Peyer's patch (tissue), 4 donors: ENCODE measurements around the gene STAC. TPM values are rescaled to one million over a fixed set of nuclear protein-coding genes. Genes with fewer than 3 reads are reported as not detected.

Experiments
- DNase-seq, 3 donors: peaks; one replicate each; pipeline ENCODE4 v3.0.0-alpha.2; 2017 to 2019
- H3K27ac ChIP-seq, 4 donors: fragments of 200-600 bp; sonication (generic); one replicate each; pipeline ENCODE4 v1.5.1; 2016 to 2019
- H3K27me3 ChIP-seq, 2 donors: fragments of 200-600 bp; sonication (generic); one replicate each; pipeline ENCODE4 v1.5.1; 2019
- H3K36me3 ChIP-seq, 3 donors: fragments of 200-600 bp; sonication (generic); one replicate each; pipeline ENCODE4 v1.5.1; 2016 to 2019
- H3K4me1 ChIP-seq, 4 donors: fragments of 200-600 bp; sonication (generic); one replicate each; pipeline ENCODE4 v1.5.1; 2016 to 2019
- H3K4me3 ChIP-seq, 4 donors: fragments of 200-600 bp; sonication (generic); 1 replicate in 3 of 4; 2 replicates in 1 of 4; pipeline ENCODE4 v1.5.1; 2016 to 2019; ENCODE audit warnings: mild to moderate bottlenecking in 1 of 4
- H3K9me3 ChIP-seq, 4 donors: fragments of 200-600 bp; sonication (generic); one replicate each; pipeline ENCODE4 v1.5.1; 2016 to 2019; ENCODE audit warnings: mild to moderate bottlenecking in 1 of 4
- CTCF ChIP-seq, 6 experiments: fragments of 450-650 bp in 4 of 6; fragments of 200-600 bp in 2 of 6; sonication (generic) in 1 of 6; IDR thresholded peaks; one replicate each; pipeline ENCODE4 v1.5.1; 2017 to 2019; ENCODE audit warnings: antibody characterized with exemption in 6 of 6, mild to moderate bottlenecking in 3 of 6, moderate library complexity in 1 of 6
- POLR2A ChIP-seq, 2 donors: fragments of 450-650 bp; IDR thresholded peaks; one replicate each; pipeline ENCODE4 v1.5.1; 2017; ENCODE audit warnings: antibody characterized with exemption in 2 of 2, mild to moderate bottlenecking in 2 of 2, moderate library complexity in 2 of 2
- total RNA-seq, 4 donors: library from RNA; depleted of rRNA; stranded (reverse); fragments of >200 nt; gene quantifications; one replicate each; pipeline ENCODE4 v1.1.0, GENCODE V29; 2016

STAC gene
- total RNA-seq, 4 donors from 2014 or later: not detected

- Histone ChIP-seq H3K27me3 (no peaks in the 10 kb centered on the region), H3K36me3 (no peaks in the 10 kb centered on the region), H3K9me3 (no peaks in the 10 kb centered on the region), H3K4me3 (no peak overlapping the region), H3K4me1 (no peaks in the 10 kb centered on the region), H3K27ac (no peak overlapping the region)
- no peak for TF ChIP-seq POLR2A (IDR thresholded peaks at IDR 0.05)
- no peak for TF ChIP-seq CTCF (IDR thresholded peaks at IDR 0.05)
- DNase-seq: no peak
These were observed 144.3 kb downstream of the STAC start for GRCh38 chr3:36524560-36524959.

- H3K27ac ChIP-seq: no peak overlapping the region
- H3K27me3 ChIP-seq: no peaks in the 10 kb centered on the region
- TF ChIP-seq CTCF (IDR thresholded peaks at IDR 0.05) (no peak), POLR2A (IDR thresholded peaks at IDR 0.05) (no peak)
- H3K4me1 ChIP-seq: no peaks in the 10 kb centered on the region
- no peaks in the 10 kb centered on the region for H3K36me3 ChIP-seq
- no peak overlapping the region for H3K4me3 ChIP-seq
- H3K9me3 ChIP-seq: no peaks in the 10 kb centered on the region
- no peak for DNase-seq
These were observed 145.0 kb downstream of the STAC start for GRCh38 chr3:36525115-36525801.

GRCh38 chr3:36538136-36538749 lies 157.9 kb downstream of the STAC start:
- H3K27ac ChIP-seq: no peak overlapping the region
- DNase-seq: no peak
- H3K9me3 ChIP-seq: no peaks in the 10 kb centered on the region
- TF ChIP-seq POLR2A (IDR thresholded peaks at IDR 0.05) (no peak), CTCF (IDR thresholded peaks at IDR 0.05) (no peak)
- no peaks in the 10 kb centered on the region for H3K27me3 ChIP-seq
- no peak overlapping the region for H3K4me3 ChIP-seq
- H3K4me1 ChIP-seq: no peaks in the 10 kb centered on the region
- H3K36me3 ChIP-seq: no peaks in the 10 kb centered on the region

GRCh38 chr3:36540888-36541518 lies 160.7 kb downstream of the STAC start:
- DNase-seq: no peak
- Histone ChIP-seq H3K4me3 (no peak overlapping the region), H3K27ac (no peak overlapping the region), H3K4me1 (no peaks in the 10 kb centered on the region), H3K36me3 (no peaks in the 10 kb centered on the region), H3K27me3 (no peaks in the 10 kb centered on the region), H3K9me3 (no peaks in the 10 kb centered on the region)
- TF ChIP-seq POLR2A (IDR thresholded peaks at IDR 0.05): no peak
- TF ChIP-seq CTCF (IDR thresholded peaks at IDR 0.05): peak in 3 of 6 experiments; percentile 18 to 30 (median 24)

GRCh38 chr3:36542186-36542585 lies 161.9 kb downstream of the STAC start:
- H3K27me3 ChIP-seq: no peaks in the 10 kb centered on the region
- TF ChIP-seq CTCF (IDR thresholded peaks at IDR 0.05) (no peak), POLR2A (IDR thresholded peaks at IDR 0.05) (no peak)
- DNase-seq: no peak

More at GRCh38 chr3:36542186-36542585, 161.9 kb downstream of the STAC start:
- Histone ChIP-seq H3K4me1 (no peaks in the 10 kb centered on the region), H3K4me3 (no peak overlapping the region), H3K9me3 (no peaks in the 10 kb centered on the region), H3K36me3 (no peaks in the 10 kb centered on the region), H3K27ac (no peak overlapping the region)
